Caco-2 (cell line): ENCODE data around the gene LRRC8B. TPM values are rescaled to one million over a fixed set of nuclear protein-coding genes. Genes with fewer than 3 reads are reported as not detected.

ENCODE experiments used
- BruUV-seq: library from RNA; stranded (reverse); fragments of 400-500 nt; replicated peaks from 2 replicates; lab custom pipeline; 2021; lab: Mats Ljungman, UMichigan
- CTCF ChIA-PET: fragments of 300-600 bp; sonication (Branson Sonifier 250); formaldehyde crosslinking; loops from one replicate; lab custom pipeline; 2022; ENCODE audit warnings: antibody characterized with exemption; lab: Charles Lee
- POLR2A ChIA-PET: fragments of 300-600 bp; sonication (Branson Sonifier 250); formaldehyde crosslinking; loops from one replicate; lab custom pipeline; 2022; ENCODE audit warnings: antibody characterized with exemption; lab: Charles Lee
- DNase-seq, 2 experiments: peaks; one replicate each; pipeline versions ENCODE4 v3.0.0 to v3.0.0-alpha.2; 2020 to 2022
- H3K27me3 ChIP-seq: replicated peaks from 2 replicates; pipeline ENCODE4 v1.6.0; 2011; ENCODE audit warnings: low read length; ENCODE audit not compliant: control insufficient read depth, insufficient read depth
- H3K36me3 ChIP-seq: 2 replicates; pipeline ENCODE4 v1.5.1; 2011; ENCODE audit warnings: low read length; ENCODE audit not compliant: control insufficient read depth, insufficient read depth
- H3K4me1 ChIP-seq: fragments of 250-450 bp; sonication (Bioruptor Pico); 2 replicates; pipeline ENCODE4 v1.5.1; 2020; ENCODE audit warnings: mild to moderate bottlenecking
- H3K4me3 ChIP-seq: 2 replicates; pipeline ENCODE4 v1.5.1; 2011; ENCODE audit warnings: low read depth, mild to moderate bottlenecking, control low read depth, low read length
- H3K9me3 ChIP-seq: fragments of 250-450 bp; sonication (Bioruptor Pico); 2 replicates; pipeline ENCODE4 v1.5.1; 2020; ENCODE audit warnings: mild to moderate bottlenecking, moderate library complexity
- H3K27ac Mint-ChIP-seq: one replicate; pipeline ENCODE4 v1.8.0; 2022; ENCODE audit warnings: mixed read lengths; ENCODE audit not compliant: unreplicated experiment
- H3K27me3 Mint-ChIP-seq: one replicate; pipeline ENCODE4 v1.8.0; 2022; ENCODE audit warnings: mixed read lengths; ENCODE audit not compliant: insufficient read depth, unreplicated experiment
- H3K36me3 Mint-ChIP-seq: one replicate; pipeline ENCODE4 v1.8.0; 2022; ENCODE audit warnings: mild to moderate bottlenecking, mixed read lengths; ENCODE audit not compliant: insufficient read depth, unreplicated experiment
- H3K4me1 Mint-ChIP-seq: one replicate; pipeline ENCODE4 v1.8.0; 2022; ENCODE audit warnings: low read depth, mixed read lengths; ENCODE audit not compliant: unreplicated experiment
- H3K4me3 Mint-ChIP-seq: one replicate; pipeline ENCODE4 v1.8.0; 2022; ENCODE audit warnings: mild to moderate bottlenecking, moderate library complexity, mixed read lengths; ENCODE audit not compliant: unreplicated experiment
- H3K9me3 Mint-ChIP-seq: one replicate; pipeline ENCODE4 v1.8.0; 2022; ENCODE audit warnings: mixed read lengths; ENCODE audit not compliant: unreplicated experiment
- intact Hi-C: fragments of 100-400 bp; cut with micrococcal nuclease; formaldehyde crosslinking; loops from one replicate; pipeline ENCODE4 v1.10.0; 2022; ENCODE audit not compliant: unreplicated experiment
- total RNA-seq: library from RNA; stranded (reverse); gene quantifications from 2 replicates; pipeline ENCODE4 v1.2.3, GENCODE V29; 2022
- TF ChIP-seq, protein P1 (sequence below), 2 experiments: fragments of 200-600 bp in 1 of 2; IDR thresholded peaks; 1 replicate in 1 of 2; 2 replicates in 1 of 2; pipeline versions ENCODE4 v1.5.1 to v1.8.0; 2011 to 2022; ENCODE audit warnings: antibody characterized with exemption in 1 of 2, control low read depth in 1 of 2, inconsistent platforms in 1 of 2, low read depth in 1 of 2, low read length in 1 of 2, mild to moderate bottlenecking in 1 of 2, moderate library complexity in 1 of 2; ENCODE audit not compliant: insufficient read depth in 1 of 2, severe bottlenecking in 1 of 2, unreplicated experiment in 1 of 2

Gene LRRC8B
- total RNA-seq, 1 experiment from 2014 or later, result 10.8 TPM

DNA sequence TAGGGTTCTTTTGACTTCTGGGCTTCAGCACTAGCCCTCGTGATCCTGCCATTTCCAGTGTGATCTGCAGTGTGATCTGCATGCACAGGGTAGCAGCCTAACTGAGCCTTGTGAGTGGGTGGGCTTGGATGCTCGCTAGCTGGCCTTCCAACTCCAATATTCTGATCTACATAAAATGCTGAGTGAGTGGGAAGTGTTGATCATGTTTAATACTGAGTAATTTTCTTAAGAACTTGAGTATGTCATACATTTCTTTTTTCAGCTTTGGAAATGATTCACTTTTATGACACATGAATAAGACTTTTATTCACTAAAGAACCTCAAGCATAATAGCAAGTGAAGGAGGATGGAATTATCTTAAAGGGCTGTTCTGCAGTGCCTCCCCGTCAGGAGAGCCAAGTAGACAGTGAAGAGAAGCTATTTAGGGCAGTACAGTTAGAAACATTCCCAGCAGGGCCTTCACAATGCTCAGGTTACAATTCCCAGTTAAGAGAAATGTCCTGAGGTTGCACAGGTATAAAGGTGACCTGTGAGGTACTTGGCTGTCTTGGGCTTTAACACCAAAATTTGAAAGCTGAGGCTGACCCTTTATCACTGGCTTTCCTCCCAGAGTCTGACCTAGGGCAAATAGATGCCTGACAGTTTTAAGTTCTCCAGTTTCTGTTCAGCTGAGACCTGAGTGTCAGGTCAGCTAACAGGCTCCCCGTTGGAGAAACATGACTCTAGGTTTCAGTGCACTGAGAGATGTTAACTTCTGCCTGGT, 79.2 kb downstream of the LRRC8B start:
- Mint-ChIP-seq H3K9me3 (no peaks in the 10 kb centered on the region), H3K4me1 (no peaks in the 10 kb centered on the region), H3K36me3 (peaks cover 5% of the 10 kb centered on the region), H3K4me3 (no peak overlapping the region), H3K27me3 (no peaks in the 10 kb centered on the region), H3K27ac (no peak overlapping the region)
- CTCF ChIA-PET, result no interaction called here
- Histone ChIP-seq H3K36me3 (no peaks in the 10 kb centered on the region), H3K4me3 (no peak overlapping the region), H3K27me3 (no peaks in the 10 kb centered on the region), H3K9me3 (no peaks in the 10 kb centered on the region), H3K4me1 (no peaks in the 10 kb centered on the region)
- TF ChIP-seq, protein P1, sequence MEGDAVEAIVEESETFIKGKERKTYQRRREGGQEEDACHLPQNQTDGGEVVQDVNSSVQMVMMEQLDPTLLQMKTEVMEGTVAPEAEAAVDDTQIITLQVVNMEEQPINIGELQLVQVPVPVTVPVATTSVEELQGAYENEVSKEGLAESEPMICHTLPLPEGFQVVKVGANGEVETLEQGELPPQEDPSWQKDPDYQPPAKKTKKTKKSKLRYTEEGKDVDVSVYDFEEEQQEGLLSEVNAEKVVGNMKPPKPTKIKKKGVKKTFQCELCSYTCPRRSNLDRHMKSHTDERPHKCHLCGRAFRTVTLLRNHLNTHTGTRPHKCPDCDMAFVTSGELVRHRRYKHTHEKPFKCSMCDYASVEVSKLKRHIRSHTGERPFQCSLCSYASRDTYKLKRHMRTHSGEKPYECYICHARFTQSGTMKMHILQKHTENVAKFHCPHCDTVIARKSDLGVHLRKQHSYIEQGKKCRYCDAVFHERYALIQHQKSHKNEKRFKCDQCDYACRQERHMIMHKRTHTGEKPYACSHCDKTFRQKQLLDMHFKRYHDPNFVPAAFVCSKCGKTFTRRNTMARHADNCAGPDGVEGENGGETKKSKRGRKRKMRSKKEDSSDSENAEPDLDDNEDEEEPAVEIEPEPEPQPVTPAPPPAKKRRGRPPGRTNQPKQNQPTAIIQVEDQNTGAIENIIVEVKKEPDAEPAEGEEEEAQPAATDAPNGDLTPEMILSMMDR (IDR thresholded peaks at IDR 0.05; ENCODE audit: insufficient read depth in 1 of 2, low read depth in 1 of 2, low read length in 1 of 2, severe bottlenecking in 1 of 2, unreplicated experiment in 1 of 2), result no peak
- no TSS peak for BruUV-seq
- intact Hi-C loops, result no loop called here
- POLR2A ChIA-PET, result no interaction called here
- DNase-seq, result no peak

DNA sequence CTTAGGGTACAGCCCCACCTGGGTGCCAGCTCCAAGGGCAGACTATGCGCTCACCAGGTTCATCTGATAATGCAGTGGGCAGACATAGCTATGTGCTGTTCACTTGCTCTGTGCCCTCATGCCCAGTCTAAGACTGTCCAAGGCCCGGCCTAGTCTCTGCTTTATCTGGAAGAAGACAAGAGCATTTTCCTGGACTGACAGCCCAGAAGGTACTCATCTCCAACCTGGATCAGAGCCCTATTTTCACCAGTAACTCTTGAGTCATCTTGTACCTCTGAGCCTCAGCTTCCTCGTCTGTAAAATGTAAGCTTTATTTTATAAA, 79.7 kb downstream of the LRRC8B start:
- Histone ChIP-seq H3K4me1 (no peaks in the 10 kb centered on the region), H3K27me3 (no peaks in the 10 kb centered on the region), H3K36me3 (no peaks in the 10 kb centered on the region), H3K4me3 (no peak overlapping the region), H3K9me3 (no peaks in the 10 kb centered on the region)
- no peaks in the 10 kb centered on the region for H3K4me1 Mint-ChIP-seq
- ChIA-PET POLR2A (no interaction called here), CTCF (no interaction called here)
- H3K27ac Mint-ChIP-seq, result no peak overlapping the region
- H3K4me3 Mint-ChIP-seq, result no peak overlapping the region
- intact Hi-C loops, result no loop called here
- TF ChIP-seq, protein P1 (IDR thresholded peaks at IDR 0.05; ENCODE audit: insufficient read depth in 1 of 2, low read depth in 1 of 2, low read length in 1 of 2, severe bottlenecking in 1 of 2, unreplicated experiment in 1 of 2), result no peak
- no TSS peak for BruUV-seq
- no peak for DNase-seq
- H3K36me3 Mint-ChIP-seq, result peaks cover 5% of the 10 kb centered on the region
- no peaks in the 10 kb centered on the region for H3K27me3 Mint-ChIP-seq
- no peaks in the 10 kb centered on the region for H3K9me3 Mint-ChIP-seq

DNA sequence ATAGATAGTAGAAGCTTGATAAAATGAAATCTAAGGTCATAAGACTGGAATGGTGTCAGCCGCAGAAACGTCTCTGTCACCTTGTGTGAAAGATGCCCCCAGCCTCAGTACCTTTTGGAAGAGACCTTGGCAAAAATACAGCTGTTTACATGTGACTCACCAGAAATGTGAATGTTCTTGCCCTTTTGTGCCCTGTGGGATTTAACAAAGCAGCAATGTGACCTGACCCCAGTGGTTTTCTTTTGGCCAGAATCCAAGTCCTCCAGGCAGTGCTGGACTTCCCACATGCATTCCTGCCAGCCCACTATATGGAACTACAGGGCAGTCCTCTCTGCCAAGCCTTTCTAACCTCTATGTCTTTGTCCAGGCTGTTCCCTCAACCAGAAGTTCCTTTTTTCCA, 81.1 kb downstream of the LRRC8B start:
- Mint-ChIP-seq H3K36me3 (no peaks in the 10 kb centered on the region), H3K9me3 (no peaks in the 10 kb centered on the region), H3K27me3 (no peaks in the 10 kb centered on the region), H3K4me3 (no peak overlapping the region), H3K4me1 (no peaks in the 10 kb centered on the region), H3K27ac (no peak overlapping the region)
- no TSS peak for BruUV-seq
- TF ChIP-seq, protein P1 (IDR thresholded peaks at IDR 0.05; ENCODE audit: insufficient read depth in 1 of 2, low read depth in 1 of 2, low read length in 1 of 2, severe bottlenecking in 1 of 2, unreplicated experiment in 1 of 2), result no peak
- no peak overlapping the region for H3K4me3 ChIP-seq
- no peak for DNase-seq
- H3K27me3 ChIP-seq, result no peaks in the 10 kb centered on the region
- ChIA-PET POLR2A (no interaction called here), CTCF (no interaction called here)
- H3K36me3 ChIP-seq, result no peaks in the 10 kb centered on the region
- intact Hi-C loops, result no loop called here
- H3K9me3 ChIP-seq, result no peaks in the 10 kb centered on the region
- no peaks in the 10 kb centered on the region for H3K4me1 ChIP-seq
